ENCODE measurements around the gene SSH3. TPM values are rescaled to one million over a fixed set of nuclear protein-coding genes. Genes with fewer than 3 reads are reported as not detected.

The SSH3 gene
- total RNA-seq, 1 experiment from 2014 or later = 2.5 TPM

GRCh38 chr11:67345920-67346819 is 42.8 kb downstream of the SSH3 start:
- no peaks in the 10 kb centered on the region; the same call in 1 of the 2 replicates for H3K4me1 ChIP-seq
- H3K36me3 ChIP-seq = no peaks in the 10 kb centered on the region
- H3K27ac ChIP-seq = no peak overlapping the region
- H3K4me3 ChIP-seq = no peak overlapping the region
- H3K27me3 ChIP-seq = no peaks in the 10 kb centered on the region
- no peaks in the 10 kb centered on the region for H3K9me3 ChIP-seq (replicated peaks)
- DNase-seq = peak in 1 of 2 experiments; percentile 56

GRCh38 chr11:67347964-67348749 is 44.8 kb downstream of the SSH3 start:
- no peaks in the 10 kb centered on the region for H3K9me3 ChIP-seq (replicated peaks)
- no peak overlapping the region for H3K4me3 ChIP-seq
- no peaks in the 10 kb centered on the region for H3K27me3 ChIP-seq
- H3K27ac ChIP-seq = no peak overlapping the region
- DNase-seq = no peak
- H3K4me1 ChIP-seq = peaks cover 4% of the 10 kb centered on the region
- no peaks in the 10 kb centered on the region for H3K36me3 ChIP-seq

- Histone ChIP-seq H3K36me3 (no peaks in the 10 kb centered on the region), H3K4me1 (peaks cover 7% of the 10 kb centered on the region), H3K27ac (no peak overlapping the region), H3K27me3 (no peaks in the 10 kb centered on the region), H3K4me3 (no peak overlapping the region), H3K9me3 (replicated peaks) (no peaks in the 10 kb centered on the region)
- no peak for DNase-seq
These were observed 45.7 kb downstream of the SSH3 start for GRCh38 chr11:67349036-67349435.

- no peaks in the 10 kb centered on the region for H3K9me3 ChIP-seq (replicated peaks)
- H3K4me3 ChIP-seq = no peak overlapping the region
- no peaks in the 10 kb centered on the region for H3K36me3 ChIP-seq
- H3K27ac ChIP-seq = no peak overlapping the region
- peaks cover 10% of the 10 kb centered on the region for H3K4me1 ChIP-seq
- no peak for DNase-seq
- no peaks in the 10 kb centered on the region for H3K27me3 ChIP-seq
These were observed 46.1 kb downstream of the SSH3 start for GRCh38 chr11:67349457-67349856.

GRCh38 chr11:67349928-67350465 is 46.7 kb downstream of the SSH3 start:
- Histone ChIP-seq H3K36me3 (no peaks in the 10 kb centered on the region), H3K27me3 (no peaks in the 10 kb centered on the region), H3K27ac (no peak overlapping the region), H3K4me3 (no peak overlapping the region), H3K9me3 (replicated peaks) (no peaks in the 10 kb centered on the region), H3K4me1 (peaks cover 13% of the 10 kb centered on the region)
- no peak for DNase-seq

GRCh38 chr11:67351275-67352005 is 48.1 kb downstream of the SSH3 start:
- Histone ChIP-seq H3K36me3 (no peaks in the 10 kb centered on the region), H3K4me3 (peak overlapping the region; percentile 57; the same call in 1 of the 2 replicates), H3K9me3 (replicated peaks) (no peaks in the 10 kb centered on the region), H3K4me1 (peaks cover 28% of the 10 kb centered on the region), H3K27ac (no peak overlapping the region; the same call in 1 of the 2 replicates), H3K27me3 (no peaks in the 10 kb centered on the region)
- DNase-seq = peak in 1 of 2 experiments; percentile 75

- no peak for DNase-seq
- peak overlapping the region; percentile 57 for H3K4me3 ChIP-seq
- H3K27me3 ChIP-seq = no peaks in the 10 kb centered on the region
- peaks cover 38% of the 10 kb centered on the region for H3K4me1 ChIP-seq
- H3K9me3 ChIP-seq (replicated peaks) = no peaks in the 10 kb centered on the region
- no peaks in the 10 kb centered on the region for H3K36me3 ChIP-seq
- peak overlapping the region; percentile 100 for H3K27ac ChIP-seq
These were observed 49.4 kb downstream of the SSH3 start for GRCh38 chr11:67352546-67353316.

- DNase-seq = peak; percentile 99
- peak within 1 kb of the TSS; percentile 57 for H3K4me3 ChIP-seq
- peak within 1 kb of the TSS; percentile 100 for H3K27ac ChIP-seq
- H3K36me3 ChIP-seq = no peaks in the 10 kb centered on the region
- no peaks in the 10 kb centered on the region for H3K9me3 ChIP-seq (replicated peaks)
- peaks cover 38% of the 10 kb centered on the region for H3K4me1 ChIP-seq
- H3K27me3 ChIP-seq = no peaks in the 10 kb centered on the region
These were observed 50.2 kb downstream of the SSH3 start, which contains the start of gene POLD4 for GRCh38 chr11:67353317-67354074. Gene POLD4, minus strand, starts transcription at chr11:67353546. Its CDS starts 147 bp downstream, at chr11:67353399.

GRCh38 chr11:67354075-67355022 is 51.0 kb downstream of the SSH3 start:
- peaks cover 38% of the 10 kb centered on the region for H3K4me1 ChIP-seq
- no peaks in the 10 kb centered on the region for H3K36me3 ChIP-seq
- DNase-seq = peak; percentile 93
- peak overlapping the region; percentile 100 for H3K27ac ChIP-seq
- no peaks in the 10 kb centered on the region for H3K9me3 ChIP-seq (replicated peaks)
- peak overlapping the region; percentile 39 for H3K4me3 ChIP-seq
- H3K27me3 ChIP-seq = no peaks in the 10 kb centered on the region

- Histone ChIP-seq H3K4me3 (peak overlapping the region; percentile 36), H3K9me3 (replicated peaks) (no peaks in the 10 kb centered on the region), H3K36me3 (no peaks in the 10 kb centered on the region), H3K4me1 (peaks cover 38% of the 10 kb centered on the region), H3K27me3 (no peaks in the 10 kb centered on the region), H3K27ac (peak overlapping the region; percentile 100)
- peak; percentile 77 to 82 for DNase-seq
These were observed 51.9 kb downstream of the SSH3 start for GRCh38 chr11:67355023-67355793.

GRCh38 chr11:67355794-67356386 is 52.6 kb downstream of the SSH3 start:
- peak overlapping the region; percentile 36 for H3K4me3 ChIP-seq
- peaks cover 38% of the 10 kb centered on the region for H3K4me1 ChIP-seq
- H3K9me3 ChIP-seq (replicated peaks) = no peaks in the 10 kb centered on the region
- H3K27me3 ChIP-seq = no peaks in the 10 kb centered on the region
- peak overlapping the region; percentile 100 for H3K27ac ChIP-seq
- DNase-seq = no peak
- no peaks in the 10 kb centered on the region for H3K36me3 ChIP-seq
